Tibial artery (tissue), 4 donors: ENCODE data around the gene HOXA5.

Source experiments
- DNase-seq, 2 donors: peaks; one replicate each; pipeline ENCODE4 v3.0.0-alpha.2; 2019
- H3K27ac ChIP-seq, 2 donors: fragments of 200-600 bp; sonication (generic) in 1 of 2; 1 replicate in 1 of 2; 2 replicates in 1 of 2; pipeline ENCODE4 v1.5.1; 2018 to 2019; ENCODE audit warnings: mild to moderate bottlenecking in 1 of 2
- H3K27me3 ChIP-seq, 2 donors: fragments of 200-600 bp; sonication (generic) in 1 of 2; one replicate each; pipeline versions ENCODE4 v1.5.1 to v1.6.0; 2016 to 2019
- H3K36me3 ChIP-seq, 3 donors: fragments of 200-600 bp; sonication (generic) in 2 of 3; one replicate each; pipeline ENCODE4 v1.5.1; 2016 to 2019; ENCODE audit warnings: mild to moderate bottlenecking in 2 of 3
- H3K4me1 ChIP-seq, 4 donors: fragments of 200-600 bp; sonication (generic) in 2 of 4; 1 replicate in 3 of 4; 2 replicates in 1 of 4; pipeline ENCODE4 v1.5.1; 2016 to 2019
- H3K4me3 ChIP-seq, 2 donors: fragments of 200-600 bp; sonication (generic) in 1 of 2; 1 replicate in 1 of 2; 2 replicates in 1 of 2; pipeline ENCODE4 v1.5.1; 2018 to 2019; ENCODE audit warnings: mild to moderate bottlenecking in 2 of 2
- H3K9me3 ChIP-seq, 3 donors: fragments of 200-600 bp; sonication (generic) in 1 of 3; one replicate each; pipeline ENCODE4 v1.5.1; 2016 to 2019
- CTCF ChIP-seq, 2 experiments: fragments of 200-600 bp in 1 of 2; fragments of 450-650 bp in 1 of 2; IDR thresholded peaks; one replicate each; pipeline ENCODE4 v1.5.1; 2017 to 2019; ENCODE audit warnings: antibody characterized with exemption in 2 of 2, mild to moderate bottlenecking in 1 of 2, moderate library complexity in 1 of 2
- intact Hi-C: fragments of 100-400 bp; cut with DNase I; formaldehyde crosslinking; loops from one replicate; pipeline ENCODE4 v1.15.0; 2023; ENCODE audit warnings: low total_unique reads

Gene HOXA5

GRCh38 chr7:27106901-27107240 is 36.6 kb downstream of the HOXA5 start:
- Histone ChIP-seq H3K27ac (no peak overlapping the region), H3K9me3 (no peaks in the 10 kb centered on the region), H3K27me3 (no peaks in the 10 kb centered on the region), H3K4me1 (peaks cover 5 to 36% (median 25%) of the 10 kb centered on the region in 4 donors), H3K36me3 (peaks cover 0 to 9% (median 0%) of the 10 kb centered on the region in 3 donors), H3K4me3 (peak overlapping the region in 1 of 2 donors; percentile 24)
- no peak for DNase-seq
- TF ChIP-seq CTCF (IDR thresholded peaks at IDR 0.05) = no peak
- intact Hi-C loops = no loop called here

GRCh38 chr7:27106181-27106900 is 37.1 kb downstream of the HOXA5 start:
- intact Hi-C loops = no loop called here
- H3K27ac ChIP-seq = peak overlapping the region in 1 of 2 donors; percentile 11
- H3K4me1 ChIP-seq = peaks cover 5 to 33% (median 21%) of the 10 kb centered on the region in 4 donors
- peak overlapping the region in 1 of 2 donors; percentile 24 for H3K4me3 ChIP-seq
- TF ChIP-seq CTCF (IDR thresholded peaks at IDR 0.05) = no peak
- H3K27me3 ChIP-seq = no peaks in the 10 kb centered on the region
- H3K36me3 ChIP-seq = peaks cover 0 to 9% (median 0%) of the 10 kb centered on the region in 3 donors
- no peaks in the 10 kb centered on the region for H3K9me3 ChIP-seq
- no peak for DNase-seq

- H3K9me3 ChIP-seq = no peaks in the 10 kb centered on the region
- intact Hi-C loops = no loop called here
- H3K4me1 ChIP-seq = peaks cover 0 to 25% (median 15%) of the 10 kb centered on the region in 4 donors
- no peak for TF ChIP-seq CTCF (IDR thresholded peaks at IDR 0.05)
- H3K4me3 ChIP-seq = no peak overlapping the region
- H3K27me3 ChIP-seq = no peaks in the 10 kb centered on the region
- no peak overlapping the region for H3K27ac ChIP-seq
- H3K36me3 ChIP-seq = peaks cover 0 to 9% (median 0%) of the 10 kb centered on the region in 3 donors
- DNase-seq = no peak
These were observed 38.0 kb downstream of the HOXA5 start for GRCh38 chr7:27105301-27106031.

- DNase-seq = no peak
- no peaks in the 10 kb centered on the region for H3K27me3 ChIP-seq
- H3K4me1 ChIP-seq = peaks cover 0 to 16% (median 6%) of the 10 kb centered on the region in 4 donors
- no peaks in the 10 kb centered on the region for H3K9me3 ChIP-seq
- TF ChIP-seq CTCF (IDR thresholded peaks at IDR 0.05) = no peak
- no peak overlapping the region for H3K27ac ChIP-seq
- intact Hi-C loops = no loop called here
- no peak overlapping the region for H3K4me3 ChIP-seq
- H3K36me3 ChIP-seq = peaks cover 0 to 9% (median 0%) of the 10 kb centered on the region in 3 donors
These were observed 39.0 kb downstream of the HOXA5 start for GRCh38 chr7:27104341-27105058.

- H3K4me3 ChIP-seq = peak overlapping the region in 1 of 2 donors; percentile 8
- intact Hi-C loops = no loop called here
- H3K4me1 ChIP-seq = peaks cover 0 to 17% (median 8%) of the 10 kb centered on the region in 4 donors
- H3K27me3 ChIP-seq = no peaks in the 10 kb centered on the region
- no peak for DNase-seq
- no peak overlapping the region for H3K27ac ChIP-seq
- no peak for TF ChIP-seq CTCF (IDR thresholded peaks at IDR 0.05)
- no peaks in the 10 kb centered on the region for H3K9me3 ChIP-seq
- H3K36me3 ChIP-seq = peaks cover 0 to 9% (median 0%) of the 10 kb centered on the region in 3 donors
These were observed 39.8 kb downstream of the HOXA5 start for GRCh38 chr7:27103489-27104226.
